A673 (cell line): ENCODE measurements around the gene XG. TPM values are rescaled to one million over a fixed set of nuclear protein-coding genes. Genes with fewer than 3 reads are reported as not detected.

Experiments used
- BruUV-seq: library from RNA; stranded (reverse); fragments of 400-500 nt; replicated peaks from 2 replicates; lab custom pipeline; 2021; lab: Mats Ljungman, UMichigan
- CTCF ChIA-PET: fragments of 300-600 bp; sonication (Branson Sonifier 250); formaldehyde crosslinking; loops from one replicate; lab custom pipeline; 2022; ENCODE audit warnings: antibody characterized with exemption; lab: Charles Lee
- POLR2A ChIA-PET: fragments of 300-600 bp; sonication (Branson Sonifier 250); formaldehyde crosslinking; loops from one replicate; lab custom pipeline; 2022; ENCODE audit warnings: antibody characterized with exemption; ENCODE audit not compliant: low non-redundant PET; lab: Charles Lee
- DNase-seq: peaks from one replicate; pipeline ENCODE4 v3.0.0-alpha.2; 2015; ENCODE audit warnings: low spot score
- H3K27ac ChIP-seq: fragments of 200-600 bp; sonication (generic); 2 replicates; pipeline ENCODE4 v1.5.1; 2016; ENCODE audit warnings: mixed run types, low read depth, mild to moderate bottlenecking, mixed read lengths, antibody characterized with exemption, low read length; ENCODE audit not compliant: poor library complexity, severe bottlenecking
- H3K27me3 ChIP-seq: fragments of 200-600 bp; sonication (generic); replicated peaks from 2 replicates; pipeline ENCODE4 v1.6.1; 2017; ENCODE audit warnings: mixed run types, low read depth, mild to moderate bottlenecking, mixed read lengths, antibody characterized with exemption, low read length; ENCODE audit not compliant: insufficient read depth, poor library complexity
- H3K36me3 ChIP-seq: fragments of 200-600 bp; sonication (generic); 2 replicates; pipeline ENCODE4 v1.6.1; 2016; ENCODE audit warnings: mixed run types, mild to moderate bottlenecking, mixed read lengths, antibody characterized with exemption, low read length; ENCODE audit not compliant: insufficient read depth, poor library complexity, severe bottlenecking
- H3K4me1 ChIP-seq: fragments of 200-600 bp; sonication (generic); 2 replicates; pipeline ENCODE4 v1.6.1; 2017; ENCODE audit warnings: mixed run types, mild to moderate bottlenecking, mixed read lengths, antibody characterized with exemption, low read length; ENCODE audit not compliant: insufficient read depth, poor library complexity, severe bottlenecking
- H3K4me3 ChIP-seq: fragments of 200-600 bp; sonication (generic); 2 replicates; pipeline ENCODE4 v1.5.1; 2016; ENCODE audit warnings: low read depth, mixed run types, mild to moderate bottlenecking, mixed read lengths, low read length; ENCODE audit not compliant: poor library complexity, severe bottlenecking
- H3K9me3 ChIP-seq: fragments of 200-600 bp; sonication (generic); 2 replicates; pipeline ENCODE4 v1.6.1; 2016; ENCODE audit warnings: mixed run types, low read depth, mild to moderate bottlenecking, mixed read lengths, antibody characterized with exemption, low read length; ENCODE audit not compliant: poor library complexity, severe bottlenecking
- EZH2 ChIP-seq: fragments of 200-600 bp; sonication (generic); IDR thresholded peaks from 2 replicates; pipeline ENCODE4 v1.6.1; 2017; ENCODE audit warnings: borderline replicate concordance, low read depth, mild to moderate bottlenecking, mixed read lengths, antibody characterized with exemption, low read length; ENCODE audit not compliant: poor library complexity, severe bottlenecking
- intact Hi-C: fragments of 100-400 bp; cut with micrococcal nuclease; formaldehyde crosslinking; loops from one replicate; pipeline ENCODE4 v1.10.0; 2022; ENCODE audit not compliant: unreplicated experiment
- total RNA-seq: library from RNA; stranded (reverse); gene quantifications from 2 replicates; pipeline ENCODE4 v1.2.3, GENCODE V29; 2021
- TF ChIP-seq, protein P1 (sequence below): fragments of 300-800, 200-600 bp; sonication (generic); conservative IDR thresholded peaks from 2 replicates; pipeline ENCODE4 v1.5.1; 2017; ENCODE audit warnings: low read depth, mild to moderate bottlenecking, antibody characterized with exemption, low read length, moderate library complexity, mixed read lengths

Gene XG
- total RNA-seq, 1 experiment from 2014 or later: 7.5 TPM

DNA sequence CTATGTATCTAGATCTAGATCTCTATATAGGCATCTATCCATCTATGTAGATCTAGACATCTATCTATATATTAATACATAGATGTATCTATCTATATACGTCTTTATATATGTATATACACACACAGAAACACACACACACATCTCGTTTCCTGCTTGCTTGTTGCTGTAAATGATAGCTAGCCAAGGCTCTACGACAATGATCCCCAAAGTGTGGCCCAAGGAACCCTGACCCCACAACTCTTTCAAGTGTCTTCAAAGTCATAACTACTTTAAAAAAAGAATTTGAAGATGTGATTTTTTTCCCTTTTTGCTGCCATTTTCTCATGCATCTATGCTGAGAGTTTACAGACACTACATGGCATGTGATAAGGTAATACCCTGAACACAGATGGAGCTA, 105.7 kb downstream of the XG start:
- Histone ChIP-seq H3K4me1 (no peaks in the 10 kb centered on the region), H3K4me3 (no peak overlapping the region), H3K36me3 (peaks cover 15% of the 10 kb centered on the region), H3K27me3 (no peaks in the 10 kb centered on the region), H3K9me3 (no peaks in the 10 kb centered on the region), H3K27ac (no peak overlapping the region)
- TF ChIP-seq EZH2: no peak
- TF ChIP-seq, protein P1, sequence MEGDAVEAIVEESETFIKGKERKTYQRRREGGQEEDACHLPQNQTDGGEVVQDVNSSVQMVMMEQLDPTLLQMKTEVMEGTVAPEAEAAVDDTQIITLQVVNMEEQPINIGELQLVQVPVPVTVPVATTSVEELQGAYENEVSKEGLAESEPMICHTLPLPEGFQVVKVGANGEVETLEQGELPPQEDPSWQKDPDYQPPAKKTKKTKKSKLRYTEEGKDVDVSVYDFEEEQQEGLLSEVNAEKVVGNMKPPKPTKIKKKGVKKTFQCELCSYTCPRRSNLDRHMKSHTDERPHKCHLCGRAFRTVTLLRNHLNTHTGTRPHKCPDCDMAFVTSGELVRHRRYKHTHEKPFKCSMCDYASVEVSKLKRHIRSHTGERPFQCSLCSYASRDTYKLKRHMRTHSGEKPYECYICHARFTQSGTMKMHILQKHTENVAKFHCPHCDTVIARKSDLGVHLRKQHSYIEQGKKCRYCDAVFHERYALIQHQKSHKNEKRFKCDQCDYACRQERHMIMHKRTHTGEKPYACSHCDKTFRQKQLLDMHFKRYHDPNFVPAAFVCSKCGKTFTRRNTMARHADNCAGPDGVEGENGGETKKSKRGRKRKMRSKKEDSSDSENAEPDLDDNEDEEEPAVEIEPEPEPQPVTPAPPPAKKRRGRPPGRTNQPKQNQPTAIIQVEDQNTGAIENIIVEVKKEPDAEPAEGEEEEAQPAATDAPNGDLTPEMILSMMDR: no peak
- CTCF ChIA-PET: no interaction called here
- BruUV-seq: no TSS peak
- intact Hi-C loops: no loop called here
- POLR2A ChIA-PET: no interaction called here
- no peak for DNase-seq

DNA sequence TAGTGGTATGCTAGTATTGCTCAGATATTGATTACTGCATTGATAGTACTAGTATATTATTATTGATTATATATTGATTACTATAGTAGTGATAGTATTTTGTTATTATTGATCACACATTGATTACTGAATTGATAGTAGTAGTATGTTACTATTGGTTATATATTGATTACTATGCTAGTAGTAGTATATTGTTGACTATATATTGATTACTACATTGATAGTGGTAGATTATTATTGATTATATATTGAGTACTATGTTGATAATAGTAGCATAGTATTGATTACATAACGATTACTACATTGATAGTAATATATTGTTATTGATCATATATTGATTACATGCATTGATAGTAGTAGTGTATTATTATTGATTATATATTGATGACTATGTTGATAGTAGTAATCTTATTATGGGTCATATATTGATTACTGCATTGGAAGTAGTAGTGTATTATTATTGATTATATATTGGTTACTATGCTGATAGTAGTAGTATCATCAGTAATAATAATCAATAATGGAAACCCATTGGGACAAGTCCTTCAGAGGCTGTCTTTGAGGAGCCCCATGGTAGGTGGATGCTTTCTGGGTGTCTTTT, 107.5 kb downstream of the XG start:
- ChIA-PET CTCF (no interaction called here), POLR2A (no interaction called here)
- DNase-seq: no peak
- H3K9me3 ChIP-seq: no peaks in the 10 kb centered on the region
- TF ChIP-seq, protein P1: no peak
- no peak for TF ChIP-seq EZH2
- no peak overlapping the region for H3K4me3 ChIP-seq
- no peaks in the 10 kb centered on the region for H3K4me1 ChIP-seq
- no TSS peak for BruUV-seq
- H3K27me3 ChIP-seq: no peaks in the 10 kb centered on the region
- no peak overlapping the region for H3K27ac ChIP-seq
- intact Hi-C loops: no loop called here
- H3K36me3 ChIP-seq: peaks cover 17% of the 10 kb centered on the region

DNA sequence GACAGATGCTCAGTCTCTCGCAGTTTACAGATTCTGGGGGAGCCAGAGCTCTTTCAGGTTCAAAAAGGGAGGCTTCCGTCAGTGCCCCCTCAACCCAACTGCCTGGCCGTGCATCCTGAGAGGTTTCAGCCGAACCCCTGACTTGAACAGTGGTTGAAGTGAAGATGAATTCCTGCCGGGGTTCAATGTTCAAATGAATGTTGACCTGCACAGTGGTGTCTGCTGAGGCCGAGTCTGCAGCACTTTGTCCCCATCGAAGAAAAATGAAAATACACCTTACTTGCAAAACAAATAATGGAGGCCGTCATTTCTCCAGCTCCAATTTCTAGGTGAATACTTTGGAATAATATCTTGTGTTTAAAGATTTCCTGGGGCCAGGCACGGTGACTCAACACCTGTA, 110.6 kb downstream of the XG start:
- Histone ChIP-seq H3K36me3 (peaks cover 25% of the 10 kb centered on the region), H3K27ac (no peak overlapping the region), H3K9me3 (no peaks in the 10 kb centered on the region), H3K27me3 (no peaks in the 10 kb centered on the region), H3K4me3 (no peak overlapping the region), H3K4me1 (no peaks in the 10 kb centered on the region)
- ChIA-PET POLR2A (no interaction called here), CTCF (no interaction called here)
- TF ChIP-seq EZH2: no peak
- TF ChIP-seq, protein P1: no peak
- no TSS peak for BruUV-seq
- intact Hi-C loops: no loop called here
- no peak for DNase-seq
